GM19035 (cell line): ENCODE measurements around the gene SERPINA12.
"Not testable (repeated sequence)": the region's sequence is repeated elsewhere in the genome, so short reads cannot be mapped to it uniquely, and the experiment has no call there.

Source experiments
- ATAC-seq: cut with Tn5 transposase; IDR thresholded peaks from one replicate; pipeline ENCODE4 v1.9.1; 2021; ENCODE audit not compliant: unreplicated experiment

Gene SERPINA12

GRCh38 chr14:94538070-94538740 lies 28.9 kb upstream of the SERPINA12 start:
- ATAC-seq = no peak

DNA sequence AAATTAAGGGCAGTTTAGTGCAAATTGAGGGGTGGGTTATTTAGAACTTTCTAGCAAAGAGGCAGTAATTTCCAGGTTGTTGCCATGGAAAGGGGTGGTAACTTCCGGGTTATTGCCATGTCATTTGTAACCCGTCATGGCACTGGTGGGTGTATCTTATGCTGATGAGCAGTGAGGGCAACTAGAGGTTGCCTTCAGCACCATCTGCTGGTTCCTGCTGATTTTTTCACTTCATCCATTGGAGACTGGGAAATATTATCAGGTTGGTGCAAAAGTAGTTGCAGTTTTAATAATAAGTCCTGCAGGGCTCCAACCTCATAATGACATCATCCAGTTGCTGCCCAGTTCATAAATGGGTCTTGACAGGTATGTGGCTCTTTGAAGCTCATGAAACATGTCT lies 27.6 kb upstream of the SERPINA12 start:
- no peak for ATAC-seq

DNA sequence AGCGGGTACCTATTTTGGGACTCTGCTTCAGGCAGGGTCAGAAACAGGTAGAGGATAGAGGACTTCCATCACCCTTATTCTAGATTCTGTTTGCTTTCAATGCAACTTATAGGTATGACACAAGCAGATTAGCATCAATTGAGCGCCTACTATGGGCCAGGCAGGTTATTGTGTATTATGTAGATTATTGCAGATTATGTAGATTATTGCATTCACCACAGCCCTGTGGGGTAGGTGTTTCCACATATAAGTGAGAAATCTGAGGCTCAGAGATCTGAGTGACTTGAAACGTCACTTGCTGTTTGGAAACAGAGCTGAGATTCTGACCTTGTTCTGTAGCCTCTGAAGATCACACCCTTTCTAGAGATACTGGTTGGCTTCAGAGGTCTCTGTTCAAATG lies 26.2 kb upstream of the SERPINA12 start:
- no peak for ATAC-seq

GRCh38 chr14:94532447-94532846 lies 23.2 kb upstream of the SERPINA12 start:
- ATAC-seq = no peak

DNA sequence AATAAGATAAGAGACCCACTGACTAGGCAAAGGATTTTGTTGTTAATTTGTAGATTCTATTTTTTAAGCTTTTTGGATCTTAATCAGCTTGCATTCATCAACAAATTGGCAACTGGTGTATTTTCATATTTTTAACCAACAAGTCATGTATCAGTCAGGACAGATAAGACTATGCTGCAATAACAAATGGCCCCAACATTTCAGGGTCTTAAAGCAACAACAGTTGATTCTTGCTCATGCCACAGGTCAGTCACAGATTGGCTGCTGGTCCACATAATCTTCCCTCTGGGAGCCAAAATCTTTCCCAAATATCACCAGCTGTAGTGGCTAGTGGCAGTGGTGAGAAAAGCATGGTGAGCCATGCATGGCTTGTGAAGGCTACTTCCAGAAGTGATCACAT lies 21.9 kb upstream of the SERPINA12 start:
- no peak for ATAC-seq

GRCh38 chr14:94524093-94524492 lies 14.8 kb upstream of the SERPINA12 start:
- ATAC-seq = no peak

DNA sequence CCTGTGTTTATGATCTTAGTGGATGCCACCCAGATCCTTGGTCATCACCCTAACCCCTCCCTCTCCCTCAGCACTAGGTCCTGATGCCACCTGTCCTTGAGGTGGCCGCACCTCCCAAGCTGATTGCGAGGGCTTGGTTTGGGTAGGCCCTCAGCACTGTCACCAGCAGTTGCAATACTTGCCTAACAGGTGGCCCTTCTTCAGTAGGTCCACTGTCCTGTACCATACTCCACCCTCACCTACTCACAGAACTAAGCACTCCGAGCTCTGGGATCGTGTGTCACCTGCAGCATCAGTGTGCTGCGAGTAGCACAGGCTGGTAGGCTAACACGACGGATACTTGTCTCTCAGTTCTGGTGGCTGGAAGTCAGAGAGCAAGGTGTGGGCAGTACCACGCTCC lies 14.0 kb upstream of the SERPINA12 start:
- no peak for ATAC-seq

DNA sequence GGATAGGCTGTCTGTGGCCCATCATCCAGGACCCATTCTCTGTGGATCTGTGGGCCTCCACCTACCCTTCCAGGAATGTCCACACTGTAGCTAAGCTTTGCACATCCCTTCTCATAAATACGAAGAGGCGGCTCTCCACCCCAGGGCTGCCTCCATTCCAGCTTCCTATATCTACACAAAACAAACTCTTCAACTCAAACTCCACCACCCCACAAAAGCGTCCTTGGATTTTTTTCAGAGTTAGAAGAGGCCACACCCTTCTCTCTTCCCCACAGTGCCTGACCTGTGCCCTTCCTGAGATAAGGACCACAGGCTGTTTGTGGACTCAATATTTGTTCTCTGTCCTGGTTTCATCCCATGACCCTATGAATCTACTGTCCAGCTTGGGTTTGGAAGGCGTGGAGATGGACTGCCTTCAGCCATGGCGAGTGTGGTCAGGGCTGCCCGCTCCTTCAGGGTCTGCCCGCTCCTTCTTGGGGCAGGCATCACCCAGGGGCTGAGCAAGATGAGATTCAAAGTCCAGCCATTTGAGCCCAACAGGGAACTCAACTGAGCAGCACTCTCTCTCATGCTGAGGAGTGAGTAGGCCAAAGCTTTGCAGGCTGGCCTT lies 13.0 kb upstream of the SERPINA12 start:
- no peak for ATAC-seq

GRCh38 chr14:94521375-94522114 lies 12.3 kb upstream of the SERPINA12 start:
- no peak for ATAC-seq

- ATAC-seq = no peak
Observed at GRCh38 chr14:94517641-94518257, 8.5 kb upstream of the SERPINA12 start.

DNA sequence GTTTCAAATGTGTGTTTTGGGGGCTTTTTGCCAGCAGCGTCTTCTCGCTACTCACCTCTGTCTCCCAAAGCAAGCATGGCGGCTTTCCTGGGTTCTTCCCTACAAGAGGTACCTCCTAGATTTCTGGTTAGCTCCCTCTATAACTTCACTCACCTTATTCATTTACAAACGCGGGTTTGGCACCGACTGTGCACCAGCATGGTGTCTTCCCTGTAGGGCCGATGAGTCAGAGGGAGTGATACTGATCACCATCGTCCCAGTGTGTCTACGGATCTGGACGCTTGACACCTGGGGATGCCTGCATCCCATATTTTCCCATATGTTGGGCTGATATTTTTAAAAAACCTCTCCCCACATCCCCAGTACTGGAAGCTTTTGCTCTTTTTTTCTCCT lies 8.0 kb upstream of the SERPINA12 start:
- no peak for ATAC-seq

DNA sequence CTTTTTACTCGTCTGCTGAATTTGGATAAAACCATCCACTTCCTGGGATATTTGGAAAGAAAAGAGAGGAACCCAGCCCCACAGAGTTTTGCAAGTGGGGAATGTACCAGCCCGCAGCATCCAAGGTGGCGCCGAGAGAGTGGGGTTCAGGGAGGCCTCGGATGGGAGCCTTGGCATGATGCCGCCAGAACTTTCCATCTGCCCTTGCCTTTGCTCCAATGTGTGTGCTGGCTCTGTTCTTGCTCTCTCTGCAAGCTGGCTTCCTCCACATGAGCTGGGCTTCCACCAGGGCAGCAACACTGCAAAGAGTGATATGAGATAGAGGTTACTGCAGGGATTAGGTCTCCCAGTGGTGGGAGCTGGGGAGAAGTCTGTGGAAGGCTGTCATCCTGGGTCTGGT lies 6.6 kb upstream of the SERPINA12 start:
- ATAC-seq = no peak

DNA sequence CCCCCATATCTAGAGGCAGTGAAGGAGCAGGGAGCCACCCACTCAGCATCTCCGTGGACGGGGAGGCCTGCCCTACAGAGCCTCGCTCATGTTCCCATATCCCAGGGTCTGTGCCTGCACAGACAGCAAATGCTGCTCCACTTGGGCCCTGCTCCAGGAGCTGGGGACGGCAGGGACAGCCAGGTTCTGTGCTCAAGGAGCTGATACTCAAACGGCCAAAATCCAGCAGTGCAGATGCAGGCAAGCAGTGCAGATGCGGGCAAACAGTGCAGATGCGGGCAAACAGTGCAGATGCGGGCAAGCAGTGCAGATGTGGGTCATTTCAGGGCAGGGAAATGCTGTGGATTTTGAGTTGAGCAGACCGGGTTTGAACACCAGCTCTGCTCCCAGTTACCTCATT lies 6.2 kb upstream of the SERPINA12 start:
- no peak for ATAC-seq

GRCh38 chr14:94514351-94514750 lies 5.1 kb upstream of the SERPINA12 start:
- ATAC-seq = no peak

DNA sequence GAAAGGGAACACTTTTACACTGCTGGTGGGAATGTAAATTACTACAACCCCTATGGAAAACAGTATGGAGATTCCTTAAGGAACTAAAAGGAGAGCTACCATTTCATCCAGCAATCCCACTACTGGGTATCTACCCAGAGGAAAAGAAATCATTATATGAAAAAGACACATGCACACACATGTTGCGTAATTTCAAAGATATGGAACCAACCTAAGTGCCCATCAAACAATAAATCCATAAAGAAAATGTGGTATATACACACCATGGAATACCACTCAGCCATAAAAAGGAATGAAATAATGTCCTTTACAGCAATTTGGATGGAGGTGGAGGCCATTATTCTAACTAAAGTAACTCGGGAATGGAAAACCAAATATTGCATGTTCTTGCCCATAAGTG lies 1.2 kb upstream of the SERPINA12 start:
- ATAC-seq = not testable (repeated sequence)

- ATAC-seq = no peak
Observed at GRCh38 chr14:94505641-94506040, 3.6 kb downstream of the SERPINA12 start.

DNA sequence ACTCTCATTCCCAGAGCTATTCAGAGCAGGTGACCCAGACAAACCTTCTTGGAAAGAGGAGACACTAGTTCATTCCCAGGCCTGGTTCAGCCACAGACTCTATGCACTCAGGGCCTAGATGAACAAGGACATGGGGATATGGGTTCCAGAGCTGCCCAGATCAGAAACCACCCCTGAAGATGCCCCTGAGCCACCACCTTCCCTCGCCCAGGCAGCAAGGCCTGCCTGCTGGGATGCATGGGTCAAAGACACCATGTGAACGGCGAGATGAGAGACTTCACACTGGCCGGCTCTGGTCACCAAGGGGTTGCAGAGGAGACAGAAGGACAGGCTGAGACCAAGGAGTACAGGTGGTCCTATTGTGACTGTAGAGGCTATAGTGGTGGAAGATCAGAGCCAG lies 4.1 kb downstream of the SERPINA12 start:
- ATAC-seq = no peak

GRCh38 chr14:94501588-94502516 lies 7.4 kb downstream of the SERPINA12 start:
- no peak for ATAC-seq

DNA sequence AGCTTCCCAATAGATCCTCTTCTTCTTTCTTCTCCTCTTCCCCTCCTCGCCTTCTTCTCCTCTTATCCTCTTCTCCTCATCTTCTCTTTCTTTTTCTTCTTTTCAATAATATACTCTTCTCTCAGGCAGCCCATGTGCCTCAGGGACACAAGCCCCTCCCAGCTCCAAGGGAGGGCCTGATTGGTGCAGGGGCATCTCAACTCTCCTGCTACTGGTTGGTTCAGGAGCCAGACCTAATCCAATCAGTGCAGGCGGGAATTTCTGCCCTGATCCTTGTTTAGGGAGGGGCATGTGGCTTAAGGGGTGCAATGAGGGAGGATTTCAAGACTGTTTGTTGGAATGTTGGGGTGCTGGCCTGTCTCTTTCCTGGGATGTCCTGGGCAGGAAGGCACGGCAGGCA lies 9.0 kb downstream of the SERPINA12 start:
- ATAC-seq = no peak

- ATAC-seq = no peak
Observed at GRCh38 chr14:94499673-94500072, 9.6 kb downstream of the SERPINA12 start.

DNA sequence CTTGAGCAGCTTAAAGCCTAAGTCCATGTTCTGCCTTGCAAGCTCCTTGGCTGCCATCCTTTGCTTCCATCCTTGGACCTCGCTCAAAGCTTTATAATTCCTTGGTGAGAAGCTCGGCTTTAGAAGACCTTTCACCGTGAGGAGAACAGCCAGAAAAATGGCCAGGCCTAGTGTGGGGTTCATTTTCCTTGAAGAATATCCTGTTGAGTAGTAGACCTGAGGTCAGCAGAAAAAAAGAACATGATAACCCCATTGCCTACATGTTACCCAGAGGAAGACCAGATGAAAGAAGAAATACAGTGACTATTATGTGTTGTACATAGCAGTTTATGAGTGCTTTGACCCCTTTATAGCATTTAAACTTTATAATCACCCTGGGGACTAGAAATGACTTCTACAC lies 11.1 kb downstream of the SERPINA12 start:
- no peak for ATAC-seq
